Measurements from ENCODE around the gene TFF3. TPM values are rescaled to one million over a fixed set of nuclear protein-coding genes. Genes with fewer than 3 reads are reported as not detected.

The TFF3 gene
- total and polyA plus RNA-seq, 2 of the 13 experiments (the other 11 are each of a cell fraction or from before 2014, with no cell fraction given): 14.2 to 26.9 TPM

DNA sequence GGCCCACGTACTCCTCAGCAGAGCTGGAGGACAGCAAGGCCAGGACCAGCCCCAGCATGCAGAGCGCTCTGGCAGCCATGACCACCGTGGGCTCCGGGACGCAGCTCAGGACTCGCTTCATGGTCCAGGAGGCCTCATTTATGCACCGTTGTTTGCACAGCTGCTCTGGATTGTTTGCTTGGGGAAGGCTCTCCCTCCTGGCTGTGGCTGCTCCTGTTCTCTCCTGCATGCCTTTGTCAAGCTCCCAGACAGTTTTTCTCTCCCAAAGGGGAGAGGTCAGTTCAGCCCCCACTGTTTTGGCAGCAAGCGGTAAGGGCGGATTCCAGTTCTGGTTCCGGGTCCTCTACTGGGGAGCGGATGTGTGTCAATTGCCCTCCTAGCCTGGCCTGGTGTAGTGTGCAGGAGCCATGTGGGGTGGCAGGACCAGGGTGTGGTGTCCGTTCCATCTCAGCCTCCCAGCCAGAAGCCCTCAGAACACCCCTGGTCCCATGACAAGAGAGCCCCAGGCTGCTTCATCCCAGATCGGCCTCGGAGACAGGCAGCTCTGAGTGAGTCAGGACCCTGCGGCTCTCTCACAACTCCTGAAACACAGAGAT, at the start of gene TFF3 (continued):
- 0 out of 2 replicates have a peak, but pooled peaks have one; percentile 57 for TF ChIP-seq ZNF788 (CRISPR knock-in tag; IDR thresholded peaks at IDR 0.05; ENCODE audit: borderline replicate concordance)
- peak; percentile 41 for TF ChIP-seq RXRA (CRISPR knock-in tag; IDR thresholded peaks at IDR 0.05)
- TF ChIP-seq, protein P1, sequence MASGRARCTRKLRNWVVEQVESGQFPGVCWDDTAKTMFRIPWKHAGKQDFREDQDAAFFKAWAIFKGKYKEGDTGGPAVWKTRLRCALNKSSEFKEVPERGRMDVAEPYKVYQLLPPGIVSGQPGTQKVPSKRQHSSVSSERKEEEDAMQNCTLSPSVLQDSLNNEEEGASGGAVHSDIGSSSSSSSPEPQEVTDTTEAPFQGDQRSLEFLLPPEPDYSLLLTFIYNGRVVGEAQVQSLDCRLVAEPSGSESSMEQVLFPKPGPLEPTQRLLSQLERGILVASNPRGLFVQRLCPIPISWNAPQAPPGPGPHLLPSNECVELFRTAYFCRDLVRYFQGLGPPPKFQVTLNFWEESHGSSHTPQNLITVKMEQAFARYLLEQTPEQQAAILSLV (CRISPR knock-in tag; IDR thresholded peaks at IDR 0.05; ENCODE audit: borderline replicate concordance): peak; percentile 74; the same call in 1 of the 2 replicates
- TF ChIP-seq, protein P2, sequence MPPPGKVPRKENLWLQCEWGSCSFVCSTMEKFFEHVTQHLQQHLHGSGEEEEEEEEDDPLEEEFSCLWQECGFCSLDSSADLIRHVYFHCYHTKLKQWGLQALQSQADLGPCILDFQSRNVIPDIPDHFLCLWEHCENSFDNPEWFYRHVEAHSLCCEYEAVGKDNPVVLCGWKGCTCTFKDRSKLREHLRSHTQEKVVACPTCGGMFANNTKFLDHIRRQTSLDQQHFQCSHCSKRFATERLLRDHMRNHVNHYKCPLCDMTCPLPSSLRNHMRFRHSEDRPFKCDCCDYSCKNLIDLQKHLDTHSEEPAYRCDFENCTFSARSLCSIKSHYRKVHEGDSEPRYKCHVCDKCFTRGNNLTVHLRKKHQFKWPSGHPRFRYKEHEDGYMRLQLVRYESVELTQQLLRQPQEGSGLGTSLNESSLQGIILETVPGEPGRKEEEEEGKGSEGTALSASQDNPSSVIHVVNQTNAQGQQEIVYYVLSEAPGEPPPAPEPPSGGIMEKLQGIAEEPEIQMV (CRISPR knock-in tag; IDR thresholded peaks at IDR 0.05; ENCODE audit: low read depth): no peak
- TF ChIP-seq SP2 (CRISPR knock-in tag; IDR thresholded peaks at IDR 0.05): no peak
- no peak for TF ChIP-seq CCDC6 (CRISPR knock-in tag; IDR thresholded peaks at IDR 0.05)
- no peak for TF ChIP-seq ZSCAN25 (CRISPR knock-in tag; IDR thresholded peaks at IDR 0.05)
- TF ChIP-seq ZKSCAN5 (CRISPR knock-in tag; IDR thresholded peaks at IDR 0.05): no peak
- TF ChIP-seq, protein P3, sequence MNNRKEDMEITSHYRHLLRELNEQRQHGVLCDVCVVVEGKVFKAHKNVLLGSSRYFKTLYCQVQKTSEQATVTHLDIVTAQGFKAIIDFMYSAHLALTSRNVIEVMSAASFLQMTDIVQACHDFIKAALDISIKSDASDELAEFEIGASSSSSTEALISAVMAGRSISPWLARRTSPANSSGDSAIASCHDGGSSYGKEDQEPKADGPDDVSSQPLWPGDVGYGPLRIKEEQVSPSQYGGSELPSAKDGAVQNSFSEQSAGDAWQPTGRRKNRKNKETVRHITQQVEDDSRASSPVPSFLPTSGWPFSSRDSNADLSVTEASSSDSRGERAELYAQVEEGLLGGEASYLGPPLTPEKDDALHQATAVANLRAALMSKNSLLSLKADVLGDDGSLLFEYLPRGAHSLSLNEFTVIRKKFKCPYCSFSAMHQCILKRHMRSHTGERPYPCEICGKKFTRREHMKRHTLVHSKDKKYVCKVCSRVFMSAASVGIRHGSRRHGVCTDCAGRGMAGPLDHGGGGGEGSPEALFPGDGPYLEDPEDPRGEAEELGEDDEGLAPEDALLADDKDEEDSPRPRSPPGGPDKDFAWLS (CRISPR knock-in tag; IDR thresholded peaks at IDR 0.05; ENCODE audit: borderline replicate concordance): no peak
- no peak for TF ChIP-seq SRF (IDR thresholded peaks at IDR 0.05; ENCODE audit: low read depth, low read length)
- TF ChIP-seq ZNF496 (CRISPR knock-in tag; IDR thresholded peaks at IDR 0.05; ENCODE audit: insufficient replicate concordance): no peak
- TF ChIP-seq, protein P4, sequence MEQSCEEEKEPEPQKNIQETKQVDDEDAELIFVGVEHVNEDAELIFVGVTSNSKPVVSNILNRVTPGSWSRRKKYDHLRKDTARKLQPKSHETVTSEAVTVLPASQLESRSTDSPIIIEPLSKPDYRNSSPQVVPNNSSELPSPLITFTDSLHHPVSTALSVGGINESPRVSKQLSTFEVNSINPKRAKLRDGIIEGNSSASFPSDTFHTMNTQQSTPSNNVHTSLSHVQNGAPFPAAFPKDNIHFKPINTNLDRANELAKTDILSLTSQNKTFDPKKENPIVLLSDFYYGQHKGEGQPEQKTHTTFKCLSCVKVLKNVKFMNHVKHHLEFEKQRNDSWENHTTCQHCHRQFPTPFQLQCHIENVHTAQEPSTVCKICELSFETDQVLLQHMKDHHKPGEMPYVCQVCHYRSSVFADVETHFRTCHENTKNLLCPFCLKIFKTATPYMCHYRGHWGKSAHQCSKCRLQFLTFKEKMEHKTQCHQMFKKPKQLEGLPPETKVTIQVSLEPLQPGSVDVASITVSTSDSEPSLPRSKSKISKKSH (CRISPR knock-in tag; IDR thresholded peaks at IDR 0.05; ENCODE audit: borderline replicate concordance): peak; percentile 78; the same call in 1 of the 2 replicates
- TF ChIP-seq, protein P5, sequence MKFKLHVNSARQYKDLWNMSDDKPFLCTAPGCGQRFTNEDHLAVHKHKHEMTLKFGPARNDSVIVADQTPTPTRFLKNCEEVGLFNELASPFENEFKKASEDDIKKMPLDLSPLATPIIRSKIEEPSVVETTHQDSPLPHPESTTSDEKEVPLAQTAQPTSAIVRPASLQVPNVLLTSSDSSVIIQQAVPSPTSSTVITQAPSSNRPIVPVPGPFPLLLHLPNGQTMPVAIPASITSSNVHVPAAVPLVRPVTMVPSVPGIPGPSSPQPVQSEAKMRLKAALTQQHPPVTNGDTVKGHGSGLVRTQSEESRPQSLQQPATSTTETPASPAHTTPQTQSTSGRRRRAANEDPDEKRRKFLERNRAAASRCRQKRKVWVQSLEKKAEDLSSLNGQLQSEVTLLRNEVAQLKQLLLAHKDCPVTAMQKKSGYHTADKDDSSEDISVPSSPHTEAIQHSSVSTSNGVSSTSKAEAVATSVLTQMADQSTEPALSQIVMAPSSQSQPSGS (CRISPR knock-in tag; IDR thresholded peaks at IDR 0.05): no peak
- TF ChIP-seq PHB2 (IDR thresholded peaks at IDR 0.05; ENCODE audit: partially characterized antibody): no peak
- no peak for TF ChIP-seq TMF1 (CRISPR knock-in tag; IDR thresholded peaks at IDR 0.05; ENCODE audit: low read depth)
- no peak for TF ChIP-seq JUNB (CRISPR knock-in tag; IDR thresholded peaks at IDR 0.05; ENCODE audit: borderline replicate concordance)
- TF ChIP-seq, protein P6, sequence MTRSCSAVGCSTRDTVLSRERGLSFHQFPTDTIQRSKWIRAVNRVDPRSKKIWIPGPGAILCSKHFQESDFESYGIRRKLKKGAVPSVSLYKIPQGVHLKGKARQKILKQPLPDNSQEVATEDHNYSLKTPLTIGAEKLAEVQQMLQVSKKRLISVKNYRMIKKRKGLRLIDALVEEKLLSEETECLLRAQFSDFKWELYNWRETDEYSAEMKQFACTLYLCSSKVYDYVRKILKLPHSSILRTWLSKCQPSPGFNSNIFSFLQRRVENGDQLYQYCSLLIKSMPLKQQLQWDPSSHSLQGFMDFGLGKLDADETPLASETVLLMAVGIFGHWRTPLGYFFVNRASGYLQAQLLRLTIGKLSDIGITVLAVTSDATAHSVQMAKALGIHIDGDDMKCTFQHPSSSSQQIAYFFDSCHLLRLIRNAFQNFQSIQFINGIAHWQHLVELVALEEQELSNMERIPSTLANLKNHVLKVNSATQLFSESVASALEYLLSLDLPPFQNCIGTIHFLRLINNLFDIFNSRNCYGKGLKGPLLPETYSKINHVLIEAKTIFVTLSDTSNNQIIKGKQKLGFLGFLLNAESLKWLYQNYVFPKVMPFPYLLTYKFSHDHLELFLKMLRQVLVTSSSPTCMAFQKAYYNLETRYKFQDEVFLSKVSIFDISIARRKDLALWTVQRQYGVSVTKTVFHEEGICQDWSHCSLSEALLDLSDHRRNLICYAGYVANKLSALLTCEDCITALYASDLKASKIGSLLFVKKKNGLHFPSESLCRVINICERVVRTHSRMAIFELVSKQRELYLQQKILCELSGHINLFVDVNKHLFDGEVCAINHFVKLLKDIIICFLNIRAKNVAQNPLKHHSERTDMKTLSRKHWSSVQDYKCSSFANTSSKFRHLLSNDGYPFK (CRISPR knock-in tag; IDR thresholded peaks at IDR 0.05; ENCODE audit: borderline replicate concordance): no peak
